Panc1 (cell line): ENCODE results near the gene FAM118A. TPM values are rescaled to one million over a fixed set of nuclear protein-coding genes. Genes with fewer than 3 reads are reported as not detected.

Source experiments
- ATAC-seq: fragments of 200-7000 bp; cut with Tn5 transposase; 2 replicates; pipeline ENCODE4 v1.9.1; 2020; ENCODE audit warnings: mild to moderate bottlenecking, moderate library complexity
- BruUV-seq: library from RNA; stranded (reverse); fragments of 400-500 nt; replicated peaks from 2 replicates; lab custom pipeline; 2021; lab: Mats Ljungman, UMichigan
- CTCF ChIA-PET: fragments of 300-600 bp; sonication (Branson Sonifier 250); formaldehyde crosslinking; loops from one replicate; lab custom pipeline; 2022; ENCODE audit warnings: antibody characterized with exemption; lab: Charles Lee
- POLR2A ChIA-PET: fragments of 300-600 bp; sonication (Branson Sonifier 250); formaldehyde crosslinking; loops from one replicate; lab custom pipeline; 2022; ENCODE audit warnings: antibody characterized with exemption; lab: Charles Lee
- DNase-seq: peaks from one replicate; pipeline ENCODE4 v3.0.0-alpha.2; 2010; ENCODE audit warnings: low read depth, low spot score
- H3K27ac ChIP-seq: 2 replicates; pipeline ENCODE4 v1.5.1; 2011; ENCODE audit warnings: mild to moderate bottlenecking, low read length, inconsistent platforms
- H3K27me3 ChIP-seq: fragments of 200-500 bp; sonication (Bioruptor generic); 2 replicates; pipeline ENCODE4 v1.6.0; 2014; ENCODE audit warnings: low read length, inconsistent platforms; ENCODE audit not compliant: control insufficient read depth, insufficient read depth
- H3K36me3 ChIP-seq: fragments of 200-500 bp; sonication (Bioruptor generic); 2 replicates; pipeline ENCODE4 v1.5.1; 2014; ENCODE audit warnings: inconsistent platforms, mild to moderate bottlenecking, low read length, moderate library complexity; ENCODE audit not compliant: control insufficient read depth, insufficient read depth
- H3K4me1 ChIP-seq: 2 replicates; pipeline ENCODE4 v1.5.1; 2011; ENCODE audit warnings: inconsistent platforms, mild to moderate bottlenecking, low read length, moderate library complexity; ENCODE audit not compliant: control insufficient read depth, insufficient read depth
- H3K4me3 ChIP-seq, 2 experiments: 2 replicates each; pipeline ENCODE4 v1.5.1; 2011 to 2012; ENCODE audit warnings: low read depth in 2 of 2, low read length in 2 of 2, mild to moderate bottlenecking in 2 of 2, inconsistent platforms in 1 of 2, moderate library complexity in 1 of 2
- H3K9me3 ChIP-seq: fragments of 200-500 bp; sonication (Bioruptor generic); 2 replicates; pipeline ENCODE4 v1.5.1; 2014; ENCODE audit warnings: low read depth, mild to moderate bottlenecking, inconsistent platforms, low read length, moderate library complexity; ENCODE audit not compliant: control insufficient read depth, insufficient read depth
- POLR2AphosphoS5 ChIP-seq: IDR thresholded peaks from 2 replicates; pipeline ENCODE4 v1.6.1; 2012; ENCODE audit warnings: mild to moderate bottlenecking, low read depth, low read length, moderate library complexity
- SIN3A ChIP-seq: IDR thresholded peaks from 2 replicates; pipeline ENCODE4 v1.6.1; 2012; ENCODE audit warnings: low read depth, mild to moderate bottlenecking, low read length, moderate library complexity, borderline replicate concordance; ENCODE audit not compliant: insufficient read depth
- TCF7L2 ChIP-seq: IDR thresholded peaks from 2 replicates; pipeline ENCODE4 v1.6.1; 2011; ENCODE audit warnings: mild to moderate bottlenecking, low read depth, low read length, inconsistent platforms
- in situ Hi-C: cut with HindIII; loops from 2 replicates; pipeline ENCODE4 v1.10.0; 2016; ENCODE audit warnings: low sequenced_read_pairs, low pct_unique_long_range_greater_than_20kb
- intact Hi-C: fragments of 100-400 bp; cut with micrococcal nuclease; formaldehyde crosslinking; loops from one replicate; pipeline ENCODE4 v1.10.0; 2022; ENCODE audit not compliant: unreplicated experiment
- total RNA-seq: library from RNA; stranded (reverse); gene quantifications from one replicate; pipeline ENCODE4 v1.2.1, GENCODE V29; 2021; ENCODE audit not compliant: unreplicated experiment
- TF ChIP-seq, protein P1 (sequence below): fragments of 450-650 bp; IDR thresholded peaks from 2 replicates; pipeline ENCODE4 v1.5.1; 2017; ENCODE audit warnings: mild to moderate bottlenecking
- TF ChIP-seq, protein P2 (sequence below), 2 experiments: IDR thresholded peaks; 2 replicates each; pipeline ENCODE4 v1.6.1; 2011 to 2012; ENCODE audit warnings: low read depth in 2 of 2, control low read depth in 1 of 2, low read length in 1 of 2, mild to moderate bottlenecking in 1 of 2, moderate library complexity in 1 of 2; ENCODE audit not compliant: insufficient read depth in 1 of 2

Gene FAM118A
- total RNA-seq, 1 experiment from 2014 or later, result 73.2 TPM

DNA sequence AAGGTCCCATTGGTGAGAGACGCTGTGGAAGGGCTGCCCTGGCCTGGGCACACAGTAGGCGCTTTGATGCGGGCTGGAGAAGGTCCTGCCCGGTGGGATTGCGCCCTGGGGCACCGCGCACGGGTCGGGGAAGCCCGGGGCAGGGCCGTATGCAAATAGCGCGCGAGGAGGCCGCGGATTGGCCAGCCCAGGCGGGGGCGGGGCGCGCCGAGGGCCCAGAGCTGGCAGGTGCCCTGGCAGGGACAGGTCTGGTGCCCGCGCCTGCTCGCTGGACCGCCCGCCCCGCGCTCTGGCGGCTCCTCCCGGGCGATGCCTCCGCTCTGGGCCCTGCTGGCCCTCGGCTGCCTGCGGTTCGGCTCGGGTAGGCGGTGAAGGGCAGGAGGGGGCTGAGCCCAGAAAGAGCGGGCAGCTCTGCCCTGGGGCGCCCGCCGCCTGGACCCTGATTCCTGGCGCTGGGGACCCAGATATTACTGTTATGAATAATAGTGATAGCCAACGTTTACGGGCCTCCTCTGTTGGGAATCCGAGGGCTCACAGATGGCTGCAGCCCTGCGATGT lies 24.9 kb upstream of the FAM118A start, which contains the start of gene UPK3A:
UPK3A (plus strand) TSS at position 245 of the 558 bp plus-strand sequence; CDS start at position 310, 65 bp downstream.
- no peak within 1 kb of the TSS for H3K27ac ChIP-seq
- CTCF ChIA-PET, result no interaction called here
- no peaks in the 10 kb centered on the region for H3K36me3 ChIP-seq
- BruUV-seq, result no TSS peak
- intact Hi-C loops, result no loop called here
- DNase-seq (no peak), ATAC-seq (peak; percentile 83)
- TF ChIP-seq SIN3A, result no peak
- no peak for TF ChIP-seq TCF7L2
- TF ChIP-seq, protein P1, sequence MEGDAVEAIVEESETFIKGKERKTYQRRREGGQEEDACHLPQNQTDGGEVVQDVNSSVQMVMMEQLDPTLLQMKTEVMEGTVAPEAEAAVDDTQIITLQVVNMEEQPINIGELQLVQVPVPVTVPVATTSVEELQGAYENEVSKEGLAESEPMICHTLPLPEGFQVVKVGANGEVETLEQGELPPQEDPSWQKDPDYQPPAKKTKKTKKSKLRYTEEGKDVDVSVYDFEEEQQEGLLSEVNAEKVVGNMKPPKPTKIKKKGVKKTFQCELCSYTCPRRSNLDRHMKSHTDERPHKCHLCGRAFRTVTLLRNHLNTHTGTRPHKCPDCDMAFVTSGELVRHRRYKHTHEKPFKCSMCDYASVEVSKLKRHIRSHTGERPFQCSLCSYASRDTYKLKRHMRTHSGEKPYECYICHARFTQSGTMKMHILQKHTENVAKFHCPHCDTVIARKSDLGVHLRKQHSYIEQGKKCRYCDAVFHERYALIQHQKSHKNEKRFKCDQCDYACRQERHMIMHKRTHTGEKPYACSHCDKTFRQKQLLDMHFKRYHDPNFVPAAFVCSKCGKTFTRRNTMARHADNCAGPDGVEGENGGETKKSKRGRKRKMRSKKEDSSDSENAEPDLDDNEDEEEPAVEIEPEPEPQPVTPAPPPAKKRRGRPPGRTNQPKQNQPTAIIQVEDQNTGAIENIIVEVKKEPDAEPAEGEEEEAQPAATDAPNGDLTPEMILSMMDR, result no peak
- TF ChIP-seq POLR2AphosphoS5, result no peak
- POLR2A ChIA-PET, result no interaction called here
- no peaks in the 10 kb centered on the region for H3K9me3 ChIP-seq
- peak within 1 kb of the TSS; percentile 17 to 39 for H3K4me3 ChIP-seq
- in situ Hi-C loops, result no loop called here
- H3K27me3 ChIP-seq, result no peaks in the 10 kb centered on the region
- no peaks in the 10 kb centered on the region; the same call in 1 of the 2 replicates for H3K4me1 ChIP-seq

DNA sequence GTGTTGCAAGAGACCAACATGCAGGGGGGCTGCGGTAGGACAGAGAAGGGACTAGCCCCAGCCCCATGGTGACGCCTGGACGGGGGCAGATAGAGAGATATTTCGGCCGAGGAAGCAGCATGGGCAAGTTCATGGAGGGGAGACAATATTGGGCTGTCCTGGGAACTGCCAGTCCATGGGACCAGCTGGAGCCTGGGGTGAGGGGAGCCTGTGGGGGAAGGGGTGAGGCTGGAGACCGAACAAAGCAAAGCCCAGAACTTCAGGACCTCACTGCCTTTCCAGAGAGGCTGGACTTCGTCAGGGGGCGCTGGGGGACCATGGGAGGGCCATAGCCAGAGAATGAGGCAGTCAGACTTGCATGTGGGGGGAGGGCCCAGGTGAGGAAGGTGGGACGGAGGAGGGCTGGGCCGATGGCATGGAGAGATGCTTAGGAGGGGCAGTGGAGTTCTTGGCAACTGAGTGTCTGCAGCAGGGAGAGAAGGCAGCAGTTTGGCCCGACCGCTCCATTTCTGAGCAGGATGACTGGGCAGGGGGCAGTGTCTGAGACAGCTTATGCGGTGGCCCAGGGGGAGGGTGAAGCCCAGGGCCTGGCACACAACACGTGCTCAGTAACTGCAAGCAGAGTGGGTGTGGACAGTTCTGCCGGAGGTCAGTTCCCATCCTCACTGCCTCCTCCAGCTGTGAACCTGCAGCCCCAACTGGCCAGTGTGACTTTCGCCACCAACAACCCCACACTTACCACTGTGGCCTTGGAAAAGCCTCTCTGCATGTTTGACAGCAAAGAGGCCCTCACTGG lies 24.3 kb upstream of the FAM118A start:
- CTCF ChIA-PET, result no interaction called here
- in situ Hi-C loops, result no loop called here

More for the DNA sequence above, 24.3 kb upstream of the FAM118A start:
- no peaks in the 10 kb centered on the region for H3K36me3 ChIP-seq
- H3K4me3 ChIP-seq, result no peak overlapping the region
- H3K4me1 ChIP-seq, result no peaks in the 10 kb centered on the region
- DNase-seq (no peak), ATAC-seq (peak; percentile 35)
- POLR2A ChIA-PET, result no interaction called here
- BruUV-seq, result no TSS peak
- TF ChIP-seq, protein P2, sequence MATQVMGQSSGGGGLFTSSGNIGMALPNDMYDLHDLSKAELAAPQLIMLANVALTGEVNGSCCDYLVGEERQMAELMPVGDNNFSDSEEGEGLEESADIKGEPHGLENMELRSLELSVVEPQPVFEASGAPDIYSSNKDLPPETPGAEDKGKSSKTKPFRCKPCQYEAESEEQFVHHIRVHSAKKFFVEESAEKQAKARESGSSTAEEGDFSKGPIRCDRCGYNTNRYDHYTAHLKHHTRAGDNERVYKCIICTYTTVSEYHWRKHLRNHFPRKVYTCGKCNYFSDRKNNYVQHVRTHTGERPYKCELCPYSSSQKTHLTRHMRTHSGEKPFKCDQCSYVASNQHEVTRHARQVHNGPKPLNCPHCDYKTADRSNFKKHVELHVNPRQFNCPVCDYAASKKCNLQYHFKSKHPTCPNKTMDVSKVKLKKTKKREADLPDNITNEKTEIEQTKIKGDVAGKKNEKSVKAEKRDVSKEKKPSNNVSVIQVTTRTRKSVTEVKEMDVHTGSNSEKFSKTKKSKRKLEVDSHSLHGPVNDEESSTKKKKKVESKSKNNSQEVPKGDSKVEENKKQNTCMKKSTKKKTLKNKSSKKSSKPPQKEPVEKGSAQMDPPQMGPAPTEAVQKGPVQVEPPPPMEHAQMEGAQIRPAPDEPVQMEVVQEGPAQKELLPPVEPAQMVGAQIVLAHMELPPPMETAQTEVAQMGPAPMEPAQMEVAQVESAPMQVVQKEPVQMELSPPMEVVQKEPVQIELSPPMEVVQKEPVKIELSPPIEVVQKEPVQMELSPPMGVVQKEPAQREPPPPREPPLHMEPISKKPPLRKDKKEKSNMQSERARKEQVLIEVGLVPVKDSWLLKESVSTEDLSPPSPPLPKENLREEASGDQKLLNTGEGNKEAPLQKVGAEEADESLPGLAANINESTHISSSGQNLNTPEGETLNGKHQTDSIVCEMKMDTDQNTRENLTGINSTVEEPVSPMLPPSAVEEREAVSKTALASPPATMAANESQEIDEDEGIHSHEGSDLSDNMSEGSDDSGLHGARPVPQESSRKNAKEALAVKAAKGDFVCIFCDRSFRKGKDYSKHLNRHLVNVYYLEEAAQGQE (IDR thresholded peaks at IDR 0.05; ENCODE audit: insufficient read depth in 1 of 2, low read depth in 2 of 2, low read length in 1 of 2), result no peak
- TF ChIP-seq POLR2AphosphoS5 (no peak), TCF7L2 (no peak), SIN3A (no peak)
- TF ChIP-seq, protein P1, result no peak
- H3K27ac ChIP-seq, result no peak overlapping the region
- no peaks in the 10 kb centered on the region for H3K9me3 ChIP-seq
- intact Hi-C loops, result no loop called here
- H3K27me3 ChIP-seq, result no peaks in the 10 kb centered on the region
